Activated naive CD4-positive, alpha-beta T cell treated with anti-CD3 and anti-CD28 coated beads, Interleukin-2, amount 50 U/mL, for 24 hours (primary cell): ENCODE results near the gene AGAP2.
"Not testable (repeated sequence)": the region's sequence is repeated elsewhere in the genome, so short reads cannot be mapped to it uniquely, and the experiment has no call there.

Experiments used
- H3K27ac Mint-ChIP-seq: one replicate; pipeline ENCODE4 v1.8.0; 2021; ENCODE audit warnings: mild to moderate bottlenecking, mixed read lengths
- H3K27me3 Mint-ChIP-seq: one replicate; pipeline ENCODE4 v1.8.0; 2021; ENCODE audit warnings: mixed read lengths
- H3K36me3 Mint-ChIP-seq: one replicate; pipeline ENCODE4 v1.8.0; 2021; ENCODE audit warnings: mixed read lengths
- H3K4me1 Mint-ChIP-seq: one replicate; pipeline ENCODE4 v1.8.0; 2021; ENCODE audit warnings: mixed read lengths
- H3K4me3 Mint-ChIP-seq: one replicate; pipeline ENCODE4 v1.8.0; 2021; ENCODE audit warnings: mild to moderate bottlenecking, mixed read lengths
- H3K9me3 Mint-ChIP-seq: one replicate; pipeline ENCODE4 v1.8.0; 2021; ENCODE audit warnings: mixed read lengths

The AGAP2 gene

GRCh38 chr12:57726884-57727757 is 11.4 kb downstream of the AGAP2 start:
- peaks cover 8% of the 10 kb centered on the region for H3K36me3 Mint-ChIP-seq
- H3K4me1 Mint-ChIP-seq = peaks cover 17% of the 10 kb centered on the region
- H3K27ac Mint-ChIP-seq = no peak overlapping the region
- H3K9me3 Mint-ChIP-seq = no peaks in the 10 kb centered on the region
- H3K4me3 Mint-ChIP-seq = no peak overlapping the region
- H3K27me3 Mint-ChIP-seq = no peaks in the 10 kb centered on the region

GRCh38 chr12:57726151-57726883 is 12.2 kb downstream of the AGAP2 start:
- H3K4me3 Mint-ChIP-seq = no peak overlapping the region
- no peaks in the 10 kb centered on the region for H3K9me3 Mint-ChIP-seq
- H3K27ac Mint-ChIP-seq = no peak overlapping the region
- H3K4me1 Mint-ChIP-seq = peaks cover 22% of the 10 kb centered on the region
- no peaks in the 10 kb centered on the region for H3K27me3 Mint-ChIP-seq
- H3K36me3 Mint-ChIP-seq = peaks cover 9% of the 10 kb centered on the region

GRCh38 chr12:57725851-57726150 is 12.7 kb downstream of the AGAP2 start:
- peaks cover 9% of the 10 kb centered on the region for H3K36me3 Mint-ChIP-seq
- no peaks in the 10 kb centered on the region for H3K9me3 Mint-ChIP-seq
- H3K27ac Mint-ChIP-seq = no peak overlapping the region
- H3K4me1 Mint-ChIP-seq = peaks cover 22% of the 10 kb centered on the region
- no peaks in the 10 kb centered on the region for H3K27me3 Mint-ChIP-seq
- H3K4me3 Mint-ChIP-seq = no peak overlapping the region

GRCh38 chr12:57724936-57725740 is 13.4 kb downstream of the AGAP2 start:
- Mint-ChIP-seq H3K4me3 (no peak overlapping the region), H3K9me3 (no peaks in the 10 kb centered on the region), H3K27ac (peak overlapping the region; percentile 75), H3K36me3 (peaks cover 9% of the 10 kb centered on the region), H3K4me1 (peaks cover 22% of the 10 kb centered on the region), H3K27me3 (no peaks in the 10 kb centered on the region)

- Mint-ChIP-seq H3K4me3 (no peak overlapping the region), H3K36me3 (peaks cover 9% of the 10 kb centered on the region), H3K9me3 (no peaks in the 10 kb centered on the region), H3K27ac (peak overlapping the region; percentile 75), H3K4me1 (peaks cover 22% of the 10 kb centered on the region), H3K27me3 (no peaks in the 10 kb centered on the region)
Measured at GRCh38 chr12:57724003-57724935, 14.3 kb downstream of the AGAP2 start.

GRCh38 chr12:57723630-57723962 is 14.9 kb downstream of the AGAP2 start:
- H3K27ac Mint-ChIP-seq = no peak overlapping the region
- no peaks in the 10 kb centered on the region for H3K9me3 Mint-ChIP-seq
- H3K36me3 Mint-ChIP-seq = peaks cover 14% of the 10 kb centered on the region
- peaks cover 22% of the 10 kb centered on the region for H3K4me1 Mint-ChIP-seq
- no peak overlapping the region for H3K4me3 Mint-ChIP-seq
- no peaks in the 10 kb centered on the region for H3K27me3 Mint-ChIP-seq

GRCh38 chr12:57722716-57723629 is 15.6 kb downstream of the AGAP2 start:
- Mint-ChIP-seq H3K36me3 (peaks cover 14% of the 10 kb centered on the region), H3K27ac (peak overlapping the region; percentile 20)

GRCh38 chr12:57721846-57722608 is 16.5 kb downstream of the AGAP2 start:
- Mint-ChIP-seq H3K36me3 (peaks cover 14% of the 10 kb centered on the region), H3K4me1 (peaks cover 22% of the 10 kb centered on the region), H3K27ac (peak overlapping the region; percentile 88)
- not testable (repeated sequence) for H3K9me3 Mint-ChIP-seq, H3K4me3 Mint-ChIP-seq, H3K27me3 Mint-ChIP-seq

More at GRCh38 chr12:57722716-57723629, 15.6 kb downstream of the AGAP2 start:
- Mint-ChIP-seq H3K27me3 (no peaks in the 10 kb centered on the region), H3K9me3 (no peaks in the 10 kb centered on the region), H3K4me1 (peaks cover 22% of the 10 kb centered on the region), H3K4me3 (no peak overlapping the region)

- H3K4me3 Mint-ChIP-seq = no peak overlapping the region
- peaks cover 22% of the 10 kb centered on the region for H3K4me1 Mint-ChIP-seq
- H3K9me3 Mint-ChIP-seq = no peaks in the 10 kb centered on the region
- no peaks in the 10 kb centered on the region for H3K27me3 Mint-ChIP-seq
- no peak overlapping the region for H3K27ac Mint-ChIP-seq
- peaks cover 14% of the 10 kb centered on the region for H3K36me3 Mint-ChIP-seq
Measured at GRCh38 chr12:57720606-57721595, 17.6 kb downstream of the AGAP2 start.

- peaks cover 19% of the 10 kb centered on the region for H3K4me1 Mint-ChIP-seq
- H3K9me3 Mint-ChIP-seq = no peaks in the 10 kb centered on the region
- H3K4me3 Mint-ChIP-seq = no peak overlapping the region
- H3K36me3 Mint-ChIP-seq = peaks cover 14% of the 10 kb centered on the region
- no peaks in the 10 kb centered on the region for H3K27me3 Mint-ChIP-seq
- H3K27ac Mint-ChIP-seq = no peak overlapping the region
Measured at GRCh38 chr12:57719777-57720605, 18.6 kb downstream of the AGAP2 start.

GRCh38 chr12:57718641-57719528 is 19.7 kb downstream of the AGAP2 start:
- H3K36me3 Mint-ChIP-seq = peaks cover 14% of the 10 kb centered on the region
- H3K27me3 Mint-ChIP-seq = no peaks in the 10 kb centered on the region
- H3K4me3 Mint-ChIP-seq = no peak overlapping the region
- peaks cover 13% of the 10 kb centered on the region for H3K4me1 Mint-ChIP-seq
- H3K27ac Mint-ChIP-seq = no peak overlapping the region
- H3K9me3 Mint-ChIP-seq = no peaks in the 10 kb centered on the region
